GM03348 (cell line): Measurements from ENCODE around the gene TBL1XR1.
"Not testable (repeated sequence)": the region's sequence is repeated elsewhere in the genome, so short reads cannot be mapped to it uniquely, and the experiment has no call there.

Source experiments
- DNase-seq: peaks from one replicate; pipeline ENCODE4 v3.0.0; 2012; ENCODE audit warnings: low spot score

Gene TBL1XR1

DNA sequence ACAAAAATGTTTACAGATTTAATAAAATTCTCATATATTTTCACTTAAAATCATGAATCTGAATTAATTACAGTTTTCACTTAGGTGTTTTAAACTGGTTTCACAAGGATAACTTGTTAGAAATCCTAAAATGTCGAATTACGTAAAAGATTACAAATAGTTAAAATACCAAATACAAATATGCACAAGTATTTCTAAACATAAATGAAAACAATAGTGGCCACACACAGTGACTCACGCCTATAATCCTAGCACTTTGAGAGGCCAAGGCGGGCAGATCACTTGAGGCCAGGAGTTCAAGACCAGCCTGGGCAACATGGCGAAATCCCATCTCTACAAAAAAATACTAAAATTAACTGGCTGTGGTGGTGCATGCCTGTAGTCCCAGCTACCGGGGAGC lies 10.9 kb upstream of the TBL1XR1 start:
- DNase-seq = no peak

DNA sequence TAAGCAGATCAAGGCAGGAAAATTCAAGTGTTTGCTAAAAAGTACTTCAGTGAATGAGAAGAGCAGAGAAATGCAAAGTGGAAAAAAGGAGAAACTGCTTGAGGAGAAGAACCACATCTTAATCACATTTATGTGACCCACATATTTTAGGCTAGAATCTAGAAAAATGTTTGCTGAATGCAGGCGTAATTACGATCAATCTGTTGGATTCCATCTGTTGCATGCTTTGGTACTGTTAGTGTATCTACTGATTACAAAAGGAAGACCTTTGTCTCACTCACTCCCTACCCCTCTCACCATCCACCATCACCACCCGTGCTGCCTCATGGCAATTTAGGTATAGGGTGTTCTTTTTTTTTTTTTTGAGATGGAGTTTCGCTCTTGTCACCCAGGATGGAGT lies 9.7 kb upstream of the TBL1XR1 start:
- DNase-seq = no peak

DNA sequence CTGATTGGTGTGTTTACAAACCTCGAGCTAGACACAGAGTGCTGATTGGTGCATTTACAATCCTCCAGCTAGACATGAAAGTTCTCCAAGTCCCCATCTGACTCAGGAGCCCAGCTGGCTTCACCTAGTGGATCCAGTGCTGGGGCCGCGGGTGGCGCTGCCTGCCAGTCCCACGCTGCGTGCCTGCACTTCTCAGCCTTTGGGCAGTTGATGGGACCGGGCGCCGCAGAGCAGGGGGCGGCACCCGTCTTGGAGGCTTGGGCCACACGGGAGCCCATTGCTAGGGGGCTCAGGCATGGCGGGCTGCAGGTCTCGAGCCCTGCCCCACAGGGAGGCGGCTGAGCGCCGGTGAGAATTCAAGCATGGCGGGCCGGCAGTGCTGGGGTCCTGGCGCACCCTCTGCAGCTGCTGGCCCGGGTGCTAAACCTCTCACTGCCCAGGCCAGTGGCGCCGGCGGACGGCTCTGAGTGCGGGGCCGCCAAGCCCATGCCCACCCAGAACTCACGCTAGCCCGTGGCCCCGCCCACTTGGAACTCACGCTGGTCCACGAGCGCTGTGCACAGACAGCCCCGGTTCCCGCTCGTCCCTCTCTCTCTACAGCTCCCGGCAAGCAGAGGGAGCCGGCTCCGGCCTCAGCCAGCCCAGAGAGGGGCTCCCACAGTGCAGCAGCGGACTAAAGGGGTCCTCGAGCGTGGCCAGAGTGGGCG lies 6.6 kb upstream of the TBL1XR1 start:
- no peak for DNase-seq

DNA sequence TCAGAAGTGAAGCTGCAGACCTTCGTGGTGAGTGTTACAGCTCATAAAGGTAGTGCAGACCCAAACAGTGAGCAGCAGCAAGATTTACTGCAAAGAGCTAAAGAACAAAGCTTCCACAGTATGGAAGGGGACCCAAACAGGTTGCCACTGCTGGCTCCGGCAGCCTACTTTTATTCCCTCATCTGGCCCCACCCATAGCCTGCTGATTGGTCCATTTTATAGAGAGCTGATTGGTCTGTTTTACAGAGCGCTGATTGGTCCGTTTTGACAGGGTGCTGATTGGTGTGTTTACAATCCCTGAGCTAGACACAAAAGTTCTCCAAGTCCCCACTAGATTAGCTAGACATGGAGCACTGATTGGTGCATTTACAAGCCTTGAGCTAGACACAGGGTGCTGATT lies 5.7 kb upstream of the TBL1XR1 start:
- not testable (repeated sequence) for DNase-seq

DNA sequence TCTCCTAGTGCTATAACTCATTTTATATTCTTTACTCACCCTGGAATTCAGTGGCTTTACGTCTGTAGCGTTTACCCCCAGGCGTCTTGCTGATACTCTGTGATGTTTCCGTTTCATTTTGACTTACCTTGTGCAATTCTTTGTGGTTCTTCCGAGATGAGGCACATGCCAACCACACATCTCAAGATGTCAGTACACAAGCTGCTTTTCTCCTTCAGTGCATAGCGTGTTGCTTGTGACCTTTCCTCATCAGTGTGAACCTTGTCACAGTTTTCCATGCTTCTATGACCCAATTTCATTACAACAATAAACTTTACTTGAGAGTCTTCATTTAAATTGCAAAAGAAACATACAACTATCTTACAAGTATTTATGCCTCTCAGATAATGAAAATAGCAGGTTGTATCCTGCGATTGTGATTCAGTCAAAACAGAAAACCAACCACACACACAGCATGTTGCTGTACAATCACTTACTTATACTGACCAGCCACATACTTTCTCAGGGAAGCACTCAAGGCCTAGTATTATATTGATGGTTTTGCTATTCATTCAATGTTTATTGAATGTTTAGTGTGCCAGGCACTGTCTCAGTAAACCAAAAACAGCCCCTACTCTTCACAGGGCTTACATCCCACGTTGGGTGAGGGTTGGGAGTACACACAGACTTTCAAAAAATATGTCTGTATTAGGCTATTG lies 4.6 kb upstream of the TBL1XR1 start:
- DNase-seq = no peak

DNA sequence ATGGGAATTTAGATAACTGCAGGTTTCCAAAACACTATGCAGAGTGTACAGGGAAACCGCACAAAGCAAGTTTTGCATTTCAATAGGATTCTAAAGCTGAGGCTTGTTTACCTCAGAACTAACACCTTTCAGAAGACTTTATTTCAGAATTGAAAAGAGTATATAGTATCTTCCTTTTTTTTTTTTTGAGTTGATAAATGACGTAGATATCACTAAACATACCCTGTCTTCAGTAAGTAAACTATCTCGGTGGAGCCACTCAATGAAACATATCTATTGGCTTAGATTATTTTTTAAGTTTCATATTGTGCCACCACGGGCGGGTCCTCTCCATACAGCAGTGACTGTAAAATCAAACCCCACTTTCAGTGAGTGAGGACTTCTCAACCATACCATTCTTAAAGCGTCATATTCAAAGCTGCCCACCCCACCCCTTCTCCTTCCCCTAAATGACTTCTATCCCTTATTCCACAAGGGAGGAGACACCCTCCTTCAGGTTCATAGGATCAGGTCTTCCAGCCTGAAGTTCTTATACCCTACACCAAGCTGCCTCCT lies 2.0 kb upstream of the TBL1XR1 start:
- DNase-seq = no peak

DNA sequence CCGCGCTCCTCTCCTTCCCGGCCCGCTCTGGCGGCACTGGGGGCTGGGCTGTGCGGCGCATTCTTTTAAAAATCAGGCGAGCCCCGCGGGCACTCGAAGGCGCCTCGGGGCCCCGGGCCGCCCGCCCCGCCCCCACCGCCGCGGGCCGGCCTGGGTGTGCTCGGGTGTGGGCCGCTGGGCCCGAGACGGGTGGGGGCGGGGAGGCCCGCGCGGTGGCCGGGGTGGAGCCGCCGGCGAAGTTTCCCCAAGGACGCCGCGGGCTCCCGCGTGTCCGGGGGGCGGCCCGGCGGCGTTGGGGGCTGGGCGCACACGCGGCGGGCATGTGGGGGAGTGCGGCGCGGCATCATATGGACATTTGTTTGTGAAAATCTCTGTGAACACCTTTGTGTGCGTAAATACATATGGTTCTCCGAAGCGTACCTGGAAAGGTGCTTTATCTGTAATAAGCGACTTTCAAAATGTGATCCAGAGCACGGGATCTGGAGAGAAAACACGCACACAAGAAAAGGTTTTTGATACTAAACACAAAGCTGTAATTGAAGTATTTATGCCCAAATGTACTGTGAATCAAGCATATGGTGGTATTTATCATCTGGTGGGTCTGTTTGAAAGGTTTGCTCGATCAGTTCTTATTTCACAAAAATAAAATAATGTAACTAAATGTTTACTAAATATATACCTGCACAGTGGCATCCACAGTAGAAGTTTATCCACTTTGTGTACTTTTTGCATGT lies 612 bp upstream of the TBL1XR1 start:
- DNase-seq = peak; percentile 93

DNA sequence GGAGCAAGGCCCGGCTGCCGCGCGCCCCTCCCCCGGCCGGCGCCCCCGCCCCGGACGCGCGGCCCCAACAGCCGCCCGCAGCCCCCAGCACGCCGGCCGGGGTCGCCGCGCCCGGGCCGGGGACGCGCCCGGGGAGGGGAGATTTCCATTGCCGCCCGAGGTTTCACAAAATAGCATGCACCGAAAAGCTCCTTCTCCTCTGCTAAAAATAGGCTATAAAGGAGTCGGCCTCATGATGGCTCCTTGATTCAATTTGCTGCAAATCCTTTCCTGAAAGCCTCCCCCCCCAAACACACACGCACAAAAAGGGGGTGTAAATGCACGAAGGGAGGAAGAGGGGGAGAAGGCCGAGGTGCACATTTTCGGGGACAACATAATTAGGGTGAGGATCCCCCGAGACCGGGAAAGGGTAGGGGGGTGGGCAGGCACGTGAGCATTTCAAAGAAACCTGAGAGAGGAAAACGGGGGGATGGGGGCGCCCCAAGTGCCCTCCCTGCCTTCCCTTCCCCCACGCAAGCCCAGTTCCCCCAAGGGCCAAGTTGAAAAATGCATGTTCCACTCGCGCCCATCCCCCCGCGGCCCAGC lies 734 bp downstream of the TBL1XR1 start:
- peak; percentile 61 for DNase-seq

DNA sequence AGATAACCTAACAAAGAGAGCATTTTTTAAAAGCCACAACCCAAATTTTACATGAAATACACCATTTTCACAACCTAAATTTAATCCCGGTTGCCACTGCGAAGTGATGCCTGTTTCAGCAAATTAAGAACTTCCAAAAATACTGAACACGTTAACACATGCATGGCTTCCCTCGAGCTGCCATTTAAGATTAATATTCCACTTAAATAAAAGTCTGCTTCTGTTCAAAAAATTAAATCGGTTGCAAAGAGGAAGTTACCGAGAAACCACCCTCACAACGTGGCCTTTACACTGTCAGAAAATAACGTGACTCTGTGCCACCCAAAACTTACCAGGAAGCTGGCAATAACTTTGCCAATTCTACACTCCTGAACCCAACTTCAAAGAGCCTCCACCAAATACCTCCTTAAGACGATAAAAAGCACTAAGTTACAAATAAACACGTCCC lies 1.2 kb downstream of the TBL1XR1 start:
- no peak for DNase-seq

DNA sequence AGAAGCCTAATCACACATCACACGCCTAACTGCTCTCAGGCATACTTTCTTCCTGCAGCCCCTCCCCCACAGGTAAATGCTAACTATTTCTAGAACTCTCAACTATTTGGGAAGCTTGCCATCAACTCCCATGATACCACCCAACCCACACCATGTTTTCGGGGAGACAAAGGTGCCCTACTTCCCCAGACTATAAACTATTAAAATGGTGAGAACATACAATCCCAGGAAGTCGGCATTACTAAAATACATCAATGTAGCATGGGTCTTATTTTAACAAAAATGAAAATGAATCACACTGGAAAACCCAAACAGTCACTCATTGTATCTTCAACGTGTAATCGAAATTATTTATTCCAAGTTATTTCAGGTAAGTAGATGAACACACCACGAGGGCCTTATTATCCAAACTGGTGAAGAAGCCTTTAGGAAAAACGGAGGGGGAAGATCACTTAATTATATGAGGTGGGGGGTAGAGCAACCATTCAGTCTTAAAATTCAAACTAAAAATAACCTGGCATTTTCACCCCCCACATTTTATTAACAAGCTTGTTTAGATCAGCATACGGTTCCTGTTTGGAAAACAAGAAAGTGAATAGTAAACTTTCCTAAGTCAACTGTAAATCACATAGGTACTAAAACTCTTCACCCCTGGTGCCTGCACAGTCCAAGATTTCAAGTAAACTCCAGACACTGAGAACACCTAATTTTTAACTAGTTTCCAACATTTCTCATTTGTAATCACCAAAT lies 1.9 kb downstream of the TBL1XR1 start:
- DNase-seq = peak; percentile 27

DNA sequence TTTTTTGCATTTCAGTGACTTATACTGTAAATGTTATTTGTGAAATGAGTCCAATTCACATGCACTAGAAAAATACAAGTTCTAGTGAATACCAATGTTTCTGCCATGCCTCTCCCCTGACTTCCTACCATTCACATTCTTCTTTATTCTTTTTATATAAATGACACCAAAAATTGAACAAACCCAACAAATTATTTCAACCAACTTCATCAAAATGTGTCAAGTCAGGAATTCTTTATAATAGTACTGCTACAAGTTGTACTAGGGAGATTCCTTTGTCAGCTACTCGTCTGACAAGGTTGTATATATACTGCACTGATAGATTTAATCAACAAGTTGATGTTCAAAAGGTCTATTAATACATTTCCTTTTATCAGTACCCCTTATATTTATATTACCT lies 3.0 kb downstream of the TBL1XR1 start:
- no peak for DNase-seq

DNA sequence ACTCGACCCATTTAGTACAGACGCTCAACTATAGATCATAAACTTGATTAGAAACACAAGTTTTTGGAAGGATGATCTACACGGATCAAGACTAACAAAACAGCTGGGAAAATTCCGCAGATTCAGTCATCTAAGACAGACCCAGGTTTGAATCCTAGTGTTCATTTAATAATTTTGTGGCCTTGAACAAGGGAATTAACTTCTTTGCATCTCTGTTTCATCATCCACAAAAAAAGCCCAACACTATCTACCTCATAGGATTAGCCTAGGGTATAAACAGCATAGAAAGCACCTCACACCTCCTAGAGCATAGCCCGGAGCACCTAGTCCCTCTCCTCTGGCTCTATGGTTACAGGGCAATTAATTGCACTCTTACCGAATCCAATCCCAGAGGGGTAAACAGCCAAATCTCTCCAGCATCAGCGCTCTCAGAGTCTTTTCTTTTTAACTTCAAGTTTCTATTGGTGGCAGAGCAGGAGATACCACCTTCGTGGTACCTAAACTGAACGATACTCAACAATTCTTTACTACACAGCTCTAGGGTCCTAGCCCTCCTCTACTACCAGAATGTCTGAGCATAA lies 3.5 kb downstream of the TBL1XR1 start:
- no peak for DNase-seq

DNA sequence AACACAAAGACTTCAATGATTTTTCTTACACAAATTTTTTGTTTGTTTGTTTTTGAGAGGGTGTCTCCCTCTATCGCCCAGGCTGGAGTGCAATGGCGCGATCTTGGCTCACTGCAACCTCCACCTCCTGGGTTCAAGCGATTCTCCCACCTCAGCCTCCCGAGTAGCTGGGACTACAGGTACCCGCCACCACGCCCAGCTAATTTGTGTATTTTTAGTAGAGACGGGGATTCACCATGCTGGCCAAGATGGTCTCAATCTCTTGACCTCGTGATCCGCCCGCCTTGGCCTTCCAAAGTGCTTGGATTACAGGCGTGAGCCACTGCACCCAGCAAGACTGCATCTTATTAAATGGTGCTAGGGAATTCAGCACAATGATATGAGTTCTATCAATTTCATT lies 4.0 kb downstream of the TBL1XR1 start:
- not testable (repeated sequence) for DNase-seq

DNA sequence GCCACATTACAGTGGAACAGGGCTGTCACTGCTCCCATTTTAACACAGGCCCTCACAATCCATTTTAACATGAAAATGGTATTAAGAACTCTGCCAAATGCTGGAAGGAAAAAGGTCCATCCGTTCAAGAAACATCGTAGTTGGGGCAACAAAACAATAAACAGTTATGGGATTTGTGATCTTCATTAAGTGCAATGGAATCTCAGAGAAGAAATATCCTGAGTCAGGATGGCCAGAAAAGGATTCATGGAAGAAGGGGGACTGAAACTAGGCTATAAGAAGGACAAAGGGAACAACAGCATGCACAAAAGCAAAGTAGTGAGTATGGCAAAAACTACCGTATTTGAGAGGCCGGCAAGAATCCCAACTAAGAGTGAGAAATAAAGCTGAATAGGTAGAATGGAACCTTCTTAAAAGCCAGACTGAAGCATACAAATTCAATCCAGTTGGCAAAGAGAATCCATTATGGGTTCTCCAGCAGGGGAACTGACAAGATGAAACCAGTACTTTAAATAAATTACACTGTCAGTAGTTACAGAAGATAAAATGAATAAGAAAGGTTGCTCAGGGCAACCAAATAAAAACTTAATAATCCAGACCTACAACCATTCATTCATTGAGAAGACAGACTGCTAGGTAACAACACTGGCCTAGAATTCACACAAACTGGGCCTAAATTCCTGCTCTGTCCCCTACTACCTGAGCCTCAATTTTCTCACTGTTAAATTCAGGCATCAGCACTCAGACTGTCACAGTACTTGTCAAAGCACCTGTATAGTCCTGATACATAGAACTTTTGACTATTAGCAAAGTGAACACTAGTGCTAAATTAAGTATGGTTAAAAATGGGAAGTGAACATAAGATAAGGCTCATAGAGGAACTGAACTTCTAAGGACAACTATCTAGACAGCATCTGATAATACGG lies 6.3 kb downstream of the TBL1XR1 start:
- no peak for DNase-seq

DNA sequence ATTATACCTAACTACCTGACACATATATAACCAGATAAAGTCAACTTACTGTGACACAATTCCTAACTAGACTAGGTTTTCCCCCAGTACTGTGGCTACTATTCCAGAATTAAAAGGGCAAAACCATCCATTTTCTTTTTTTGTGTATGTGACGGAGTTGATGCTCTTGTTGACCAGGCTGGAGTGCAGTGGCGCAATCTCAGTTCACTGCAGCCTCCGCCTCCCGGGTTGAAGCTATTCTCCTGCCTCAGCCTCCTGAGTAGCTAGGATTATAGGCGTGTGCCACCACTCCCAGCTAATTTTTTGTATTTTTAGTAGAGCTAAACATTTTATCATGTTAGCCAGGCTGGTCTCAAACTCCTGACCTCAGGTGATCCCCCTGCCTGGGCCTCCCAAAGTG lies 7.1 kb downstream of the TBL1XR1 start:
- DNase-seq = not testable (repeated sequence)

DNA sequence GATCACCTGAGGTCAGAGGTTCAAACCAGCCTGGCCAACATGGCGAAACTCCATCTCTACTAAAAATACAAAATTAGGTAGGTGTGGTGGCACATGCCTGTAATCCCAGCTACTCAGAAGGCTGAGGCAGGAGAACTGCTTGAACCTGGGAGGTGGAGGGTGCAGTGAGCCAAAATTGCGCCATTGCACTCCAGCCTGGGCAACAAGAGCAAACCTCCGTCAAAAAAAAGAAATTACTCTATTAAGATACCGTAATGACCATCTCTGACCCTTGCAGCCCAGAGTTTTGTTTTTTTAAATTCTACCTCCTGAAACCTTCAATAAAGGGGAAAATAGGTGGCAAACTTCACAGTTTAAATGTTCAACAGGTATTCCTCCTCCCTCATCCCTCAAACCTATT lies 9.0 kb downstream of the TBL1XR1 start:
- not testable (repeated sequence) for DNase-seq

DNA sequence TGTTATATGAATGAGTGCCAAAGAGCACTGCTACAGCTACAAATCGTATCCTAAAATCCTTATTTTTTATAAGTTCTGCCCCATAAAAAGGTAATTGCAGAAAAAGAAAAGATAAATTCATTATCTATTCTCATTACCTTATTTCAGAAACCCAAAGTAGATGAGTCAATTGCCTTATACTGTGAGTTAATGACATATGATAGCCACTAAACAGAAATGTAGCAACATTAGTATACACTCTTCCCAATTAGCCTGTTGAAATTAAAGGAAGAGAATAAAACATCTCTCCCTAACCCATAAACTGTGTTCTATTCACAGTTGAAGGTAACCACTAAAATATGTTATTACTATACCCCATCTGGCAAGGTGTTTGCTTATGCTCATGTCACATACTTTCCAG lies 11.0 kb downstream of the TBL1XR1 start:
- DNase-seq = no peak

DNA sequence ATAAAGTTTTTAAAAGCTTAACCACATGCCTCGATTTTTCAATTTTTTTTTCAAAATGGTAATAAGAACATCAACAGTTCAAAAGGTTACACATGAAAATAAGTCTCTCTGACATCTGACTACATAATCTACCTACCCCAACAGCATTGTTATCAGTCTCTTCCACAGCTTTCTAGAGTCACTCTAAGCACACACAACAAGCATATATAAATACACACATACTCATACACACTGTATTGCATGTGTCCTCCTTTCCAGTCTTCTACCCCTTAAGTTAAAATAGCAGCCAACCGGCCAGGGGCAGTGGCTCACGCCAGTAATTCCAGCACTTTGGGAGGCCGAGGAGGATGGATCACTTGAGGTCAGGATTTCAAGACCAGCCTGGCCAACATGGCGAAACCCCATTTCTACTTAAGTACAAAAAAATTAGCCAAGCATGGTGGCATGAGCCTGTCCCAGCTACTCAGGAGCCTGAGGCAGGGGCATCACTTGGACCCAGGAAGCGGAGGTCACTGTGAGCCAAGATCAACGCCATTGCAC lies 12.2 kb downstream of the TBL1XR1 start:
- DNase-seq = no peak

DNA sequence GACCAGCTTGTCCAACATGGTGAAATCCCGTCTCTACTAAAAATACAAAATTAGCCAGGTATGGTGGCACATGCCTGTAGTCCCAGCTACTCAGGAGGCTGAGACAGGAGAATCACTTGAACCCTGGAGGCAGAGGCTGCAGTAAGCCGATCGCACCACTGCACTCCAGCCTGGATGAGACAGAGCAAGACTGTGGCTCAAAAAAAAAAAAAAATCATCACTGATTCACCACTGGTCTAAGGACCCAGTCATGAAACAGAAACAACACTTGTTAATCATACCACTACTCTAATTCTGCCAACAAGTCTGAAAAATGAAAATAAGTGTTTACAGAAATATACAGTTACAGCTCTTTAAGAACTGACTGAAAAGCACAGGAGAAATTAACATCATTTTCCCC lies 12.7 kb downstream of the TBL1XR1 start:
- DNase-seq = not testable (repeated sequence)

DNA sequence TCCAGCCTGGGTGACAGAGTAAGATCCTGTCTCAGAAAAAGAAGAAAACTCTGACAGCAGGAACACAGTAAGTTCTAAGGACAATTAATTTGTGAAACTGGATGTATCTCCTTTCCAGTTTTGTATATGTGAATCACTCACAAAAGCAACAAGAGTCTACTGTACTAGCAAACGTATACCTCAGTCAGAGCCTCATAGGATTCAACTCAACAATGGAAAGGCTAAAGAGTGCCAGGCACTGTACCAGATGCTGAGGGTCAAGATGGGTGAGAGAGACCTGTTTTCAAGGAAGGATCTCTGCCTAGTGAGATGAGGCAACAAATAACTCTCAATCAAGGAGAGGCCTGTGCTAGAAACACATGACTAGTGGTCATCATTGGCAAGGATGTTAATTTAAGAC lies 14.9 kb downstream of the TBL1XR1 start:
- DNase-seq = no peak
